Left lung (tissue), 10 donors: ENCODE data around the gene FICD. TPM values are rescaled to one million over a fixed set of nuclear protein-coding genes. Genes with fewer than 3 reads are reported as not detected.

Experiments used
- ATAC-seq: fragments of 200-7000 bp; cut with Tn5 transposase; one replicate; pipeline ENCODE4 v1.9.1; 2020; ENCODE audit warnings: moderate library complexity
- DNase-seq, 4 donors: peaks; one replicate each; pipeline ENCODE4 v3.0.0-alpha.2; 2013 to 2020
- H3K27ac ChIP-seq, 2 donors: fragments of 200-600 bp; sonication (generic) in 1 of 2; one replicate each; pipeline versions ENCODE4 v1.5.0 to v1.8.0; 2020 to 2021
- H3K27me3 ChIP-seq, 2 donors: fragments of 200-600 bp; sonication (generic) in 1 of 2; one replicate each; pipeline versions ENCODE4 v1.5.0 to v1.8.0; 2020 to 2021
- H3K36me3 ChIP-seq, 2 donors: fragments of 200-600 bp; sonication (generic) in 1 of 2; one replicate each; pipeline versions ENCODE4 v1.5.0 to v1.8.0; 2020 to 2021
- H3K4me1 ChIP-seq, 2 donors: fragments of 200-600 bp; one replicate each; pipeline ENCODE4 v1.8.0; 2021
- H3K4me3 ChIP-seq, 2 donors: fragments of 200-600 bp; sonication (generic) in 1 of 2; one replicate each; pipeline versions ENCODE4 v1.5.0 to v1.8.0; 2020 to 2021; ENCODE audit warnings: mild to moderate bottlenecking in 1 of 2
- H3K9me3 ChIP-seq, 2 donors: fragments of 200-600 bp; sonication (generic) in 1 of 2; one replicate each; pipeline versions ENCODE4 v1.5.0 to v1.8.0; 2020 to 2021
- intact Hi-C, 2 donors: fragments of 100-400 bp; cut with DNase I; formaldehyde crosslinking; loops; one replicate each; pipeline versions ENCODE4 v1.11.2 to v1.14.2; 2022
- polyA plus RNA-seq, 6 donors: library from polyadenylated mRNA; unstranded; fragments of 120-200 nt; gene quantifications; one replicate each; pipeline ENCODE4 v1.2.1, GENCODE V29; 2013; ENCODE audit not compliant: insufficient read length in 6 of 6
- total RNA-seq, 2 donors: library from RNA; stranded (reverse); fragmentation: NEBNext Ultra II Directional; extraction: Animal tissue kit (Norgen Biotek cat#: 25700); gene quantifications; one replicate each; pipeline ENCODE4 v1.2.1, GENCODE V29; 2021
- TF ChIP-seq, protein P1 (sequence below), 2 donors: fragments of 200-600 bp; sonication (generic) in 1 of 2; IDR thresholded peaks; one replicate each; pipeline versions ENCODE4 v1.5.0 to v1.8.0; 2021; ENCODE audit warnings: antibody characterized with exemption in 2 of 2
- donor health status: DM: no; HTN: yes; CAD: no.
- donor health status: DM: no; HTN: no; CAD: no.

FICD gene
- total and polyA plus RNA-seq, 8 donors, result 2.6 to 13.2 (median 3.1) TPM

DNA sequence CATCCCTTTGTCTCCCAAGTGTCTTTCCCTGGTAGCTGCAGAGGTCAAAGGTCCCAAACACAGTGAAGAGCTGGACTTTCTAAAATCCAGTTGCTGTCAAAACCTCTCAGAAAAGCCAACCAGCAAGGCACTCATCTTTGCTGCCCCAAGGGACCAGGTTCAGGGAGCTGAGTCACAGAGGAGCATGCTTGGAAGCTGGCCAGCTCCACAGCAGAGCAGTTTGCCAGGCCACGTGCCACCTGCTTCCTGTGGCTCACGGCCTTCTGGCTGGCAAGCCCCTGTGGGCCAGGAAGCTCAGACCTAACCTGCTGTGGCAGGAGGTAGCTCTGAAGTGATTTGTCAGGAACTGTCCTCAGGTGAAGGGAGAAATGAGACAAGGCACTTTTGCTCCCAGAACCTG, 50.9 kb downstream of the FICD start:
- ATAC-seq (peak; percentile 5), DNase-seq (peak in 2 of 4 donors; percentile 87 to 89)
- Histone ChIP-seq H3K36me3 (peaks cover 4 to 63% of the 10 kb centered on the region in 2 donors), H3K4me1 (peaks cover 19 to 56% of the 10 kb centered on the region in 2 donors), H3K27me3 (no peaks in the 10 kb centered on the region), H3K9me3 (no peaks in the 10 kb centered on the region), H3K27ac (peak overlapping the region; percentile 45 to 77), H3K4me3 (no peak overlapping the region)
- intact Hi-C loops, result loop anchor here in 1 of 2 donors (5.0 kb wide), 2 partner anchors 51 to 236 kb away; no protein-coding TSS in a partner anchor
- TF ChIP-seq, protein P1, sequence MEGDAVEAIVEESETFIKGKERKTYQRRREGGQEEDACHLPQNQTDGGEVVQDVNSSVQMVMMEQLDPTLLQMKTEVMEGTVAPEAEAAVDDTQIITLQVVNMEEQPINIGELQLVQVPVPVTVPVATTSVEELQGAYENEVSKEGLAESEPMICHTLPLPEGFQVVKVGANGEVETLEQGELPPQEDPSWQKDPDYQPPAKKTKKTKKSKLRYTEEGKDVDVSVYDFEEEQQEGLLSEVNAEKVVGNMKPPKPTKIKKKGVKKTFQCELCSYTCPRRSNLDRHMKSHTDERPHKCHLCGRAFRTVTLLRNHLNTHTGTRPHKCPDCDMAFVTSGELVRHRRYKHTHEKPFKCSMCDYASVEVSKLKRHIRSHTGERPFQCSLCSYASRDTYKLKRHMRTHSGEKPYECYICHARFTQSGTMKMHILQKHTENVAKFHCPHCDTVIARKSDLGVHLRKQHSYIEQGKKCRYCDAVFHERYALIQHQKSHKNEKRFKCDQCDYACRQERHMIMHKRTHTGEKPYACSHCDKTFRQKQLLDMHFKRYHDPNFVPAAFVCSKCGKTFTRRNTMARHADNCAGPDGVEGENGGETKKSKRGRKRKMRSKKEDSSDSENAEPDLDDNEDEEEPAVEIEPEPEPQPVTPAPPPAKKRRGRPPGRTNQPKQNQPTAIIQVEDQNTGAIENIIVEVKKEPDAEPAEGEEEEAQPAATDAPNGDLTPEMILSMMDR (IDR thresholded peaks at IDR 0.05), result no peak

DNA sequence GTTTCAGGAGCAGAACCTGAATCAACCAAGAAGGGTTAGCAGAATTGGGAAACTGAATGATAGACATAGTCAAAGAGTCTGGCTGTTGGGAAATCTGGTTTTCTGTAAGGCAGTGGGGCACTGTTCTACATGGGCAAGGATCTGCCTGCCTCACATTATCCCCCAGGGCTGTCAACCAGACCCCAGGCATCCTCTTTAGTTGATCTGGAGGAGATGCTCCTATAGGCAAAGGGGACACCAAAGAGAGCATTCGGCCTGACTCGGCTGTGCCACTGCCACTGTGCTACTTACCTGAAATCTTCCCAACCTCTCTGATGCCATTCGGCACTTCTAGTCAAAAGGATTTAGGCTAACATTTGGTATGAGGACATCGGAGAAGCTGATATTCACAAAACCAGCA, 51.4 kb downstream of the FICD start:
- intact Hi-C loops, result loop anchor here in 1 of 2 donors (5.0 kb wide), 2 partner anchors 51 to 236 kb away; no protein-coding TSS in a partner anchor
- TF ChIP-seq, protein P1 (IDR thresholded peaks at IDR 0.05), result no peak
- Histone ChIP-seq H3K4me1 (peaks cover 19 to 56% of the 10 kb centered on the region in 2 donors), H3K27ac (peak overlapping the region; percentile 45 to 77), H3K4me3 (no peak overlapping the region), H3K36me3 (peaks cover 4 to 63% of the 10 kb centered on the region in 2 donors), H3K27me3 (no peaks in the 10 kb centered on the region), H3K9me3 (no peaks in the 10 kb centered on the region)
- ATAC-seq (no peak), DNase-seq (no peak)

DNA sequence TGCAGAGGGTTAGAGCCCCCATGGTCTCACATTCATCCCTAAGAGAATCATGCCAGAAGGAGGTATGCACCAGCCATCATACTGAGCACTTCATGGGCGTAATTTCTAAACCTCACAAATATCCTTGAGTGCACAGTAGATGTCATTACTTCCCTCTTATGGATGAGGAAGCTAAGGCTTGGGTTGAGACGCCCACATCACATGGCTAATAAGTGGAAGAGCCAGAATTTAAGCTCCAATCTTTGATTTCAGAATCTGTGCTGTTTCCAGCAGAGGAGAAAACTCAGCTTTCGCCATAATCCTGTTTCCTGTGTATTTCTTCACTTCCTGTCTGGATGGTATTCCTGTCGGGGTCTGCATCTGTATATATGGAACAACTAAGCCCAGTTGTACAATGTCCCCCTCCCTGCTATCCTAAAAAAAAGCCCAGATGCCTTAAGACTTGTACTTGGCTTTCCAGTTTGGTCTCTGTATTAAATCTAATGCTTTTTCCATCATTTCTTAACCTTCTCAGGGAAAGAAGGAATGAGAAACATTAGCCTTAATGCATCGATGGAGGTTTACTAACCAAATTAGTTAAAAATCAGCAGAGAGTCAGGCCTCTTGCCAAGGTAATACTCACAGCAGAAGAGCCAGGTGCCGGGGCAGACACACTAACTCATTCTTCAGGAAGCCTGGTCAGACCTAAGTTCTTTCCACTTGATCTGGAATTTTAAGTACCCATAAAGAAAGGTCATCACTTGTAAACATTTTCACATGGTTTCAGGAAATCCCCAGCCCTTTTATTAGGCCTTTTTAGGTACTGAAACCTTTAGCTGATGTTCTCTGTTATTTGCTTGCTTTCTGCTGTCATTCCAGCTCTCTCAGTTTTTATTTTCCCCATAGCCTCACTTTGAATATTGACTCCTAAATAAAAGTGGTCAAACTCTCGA, 52.6 kb downstream of the FICD start:
- Histone ChIP-seq H3K27ac (peak overlapping the region; percentile 45 to 77), H3K27me3 (no peaks in the 10 kb centered on the region), H3K36me3 (peaks cover 4 to 63% of the 10 kb centered on the region in 2 donors), H3K4me3 (no peak overlapping the region), H3K9me3 (no peaks in the 10 kb centered on the region), H3K4me1 (peaks cover 15 to 55% of the 10 kb centered on the region in 2 donors)
- intact Hi-C loops, result loop anchor here in 1 of 2 donors (5.0 kb wide), 2 partner anchors 50 to 235 kb away; no protein-coding TSS in a partner anchor
- DNase-seq (no peak), ATAC-seq (peak; percentile 47)
- TF ChIP-seq, protein P1 (IDR thresholded peaks at IDR 0.05), result no peak

DNA sequence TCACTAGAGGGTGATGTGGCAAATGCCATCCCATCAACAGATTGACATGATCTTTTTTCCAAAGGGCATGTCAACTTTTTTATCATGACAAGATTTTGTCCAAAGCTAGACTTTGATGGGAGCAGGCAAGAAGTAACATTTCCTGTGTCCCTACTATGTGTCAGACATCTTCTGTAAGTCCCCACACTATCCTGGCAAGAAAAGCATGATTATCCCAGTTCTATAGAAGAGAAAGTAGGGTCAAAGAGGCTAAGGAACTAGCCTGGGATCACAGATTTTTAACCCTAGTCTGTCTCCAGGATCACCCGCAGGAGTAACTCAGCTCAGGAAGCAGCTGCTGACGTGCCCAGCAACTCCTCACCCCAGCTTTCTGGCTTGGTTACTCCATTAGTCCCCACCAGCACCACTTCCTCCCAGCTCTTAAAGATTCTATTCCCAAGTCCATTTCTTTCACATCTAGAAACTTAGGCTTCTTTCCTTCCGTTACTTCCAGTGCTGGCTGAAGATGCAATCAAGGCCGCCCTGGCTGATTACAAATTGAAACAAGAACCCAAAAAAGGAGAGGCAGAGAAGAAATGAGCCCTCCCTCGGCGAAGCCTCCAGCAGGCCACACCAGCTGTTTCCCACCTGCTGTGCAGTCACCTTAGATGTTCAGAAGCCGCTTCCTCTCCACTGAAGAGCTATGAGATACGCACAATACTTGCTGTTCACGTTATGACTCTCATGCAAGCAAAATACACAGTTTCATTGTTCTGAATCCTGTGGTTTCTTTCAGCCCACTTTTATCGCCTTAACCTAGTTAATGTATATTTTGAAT, 53.5 kb downstream of the FICD start:
- intact Hi-C loops, result loop anchor here in 1 of 2 donors (5.0 kb wide), 2 partner anchors 49 to 234 kb away; no protein-coding TSS in a partner anchor
- Histone ChIP-seq H3K36me3 (peaks cover 4 to 63% of the 10 kb centered on the region in 2 donors), H3K4me1 (peaks cover 15 to 47% of the 10 kb centered on the region in 2 donors), H3K27me3 (no peaks in the 10 kb centered on the region), H3K27ac (peak overlapping the region; percentile 35 to 67), H3K9me3 (no peaks in the 10 kb centered on the region), H3K4me3 (no peak overlapping the region)
- TF ChIP-seq, protein P1 (IDR thresholded peaks at IDR 0.05), result no peak
- no peak for DNase-seq
- no peak for ATAC-seq

Other genes with a start within 250 kb of the FICD start
- gene CMKLR1, start 176.0 kb upstream of the FICD start, total RNA-seq, result 10 to 100 TPM; 19.0 to 31.2 TPM
- gene CMKLR1, start 176.0 kb upstream of the FICD start, polyA plus RNA-seq, result 10 to 100 TPM; 10.1 to 14.7 (median 12.4) TPM
- 10 to 100 TPM; 35.1 to 41.7 TPM for gene SART3, start 45.9 kb downstream of the FICD start, total RNA-seq
- gene SART3, start 45.9 kb downstream of the FICD start, polyA plus RNA-seq, result 10 to 100 TPM; 60.3 to 81.7 (median 65.7) TPM
- 100 to 1,000 TPM in 1 of 2 donors, 10 to 100 TPM in 1; 97.9 to 147 TPM for gene ISCU, start 47.3 kb downstream of the FICD start, total RNA-seq
- gene ISCU, start 47.3 kb downstream of the FICD start, polyA plus RNA-seq, result 10 to 100 TPM; 78.0 to 85.7 (median 81.4) TPM
- 10 to 100 TPM; 50.5 to 90.9 TPM for gene TMEM119, start 82.8 kb downstream of the FICD start, total RNA-seq
- gene TMEM119, start 82.8 kb downstream of the FICD start, polyA plus RNA-seq, result 10 to 100 TPM; 34.0 to 54.3 (median 42.7) TPM
- gene SELPLG, start 118.6 kb downstream of the FICD start, total RNA-seq, result 10 to 100 TPM; 28.3 to 61.0 TPM
- gene SELPLG, start 118.6 kb downstream of the FICD start, polyA plus RNA-seq, result 1 to 10 TPM; 3.0 to 4.4 (median 3.8) TPM
- 100 to 1,000 TPM; 224 to 282 TPM for gene CORO1C, start 216.2 kb downstream of the FICD start, total RNA-seq
- gene CORO1C, start 216.2 kb downstream of the FICD start, polyA plus RNA-seq, result 10 to 100 TPM; 77.7 to 88.8 (median 82.9) TPM